SKM-1 treated with dmso at 0.1 percent for 144 hours (cell line): ENCODE results near the gene DNAJC2.
"Not testable (repeated sequence)": the region's sequence is repeated elsewhere in the genome, so short reads cannot be mapped to it uniquely, and the experiment has no call there.

ENCODE experiments used
- DNase-seq: peaks from one replicate; lab custom pipeline; 2025; ENCODE audit not compliant: unreplicated experiment; lab: John Stamatoyannopoulos, UW

The DNAJC2 gene

GRCh38 chr7:103343758-103344452, 662 bp downstream of the DNAJC2 start:
- DNase-seq: peak; percentile 19

- DNase-seq: no peak
These were observed 1.2 kb downstream of the DNAJC2 start for GRCh38 chr7:103343332-103343731.

- DNase-seq: no peak
These were observed 3.1 kb downstream of the DNAJC2 start for GRCh38 chr7:103341466-103341865.

DNA sequence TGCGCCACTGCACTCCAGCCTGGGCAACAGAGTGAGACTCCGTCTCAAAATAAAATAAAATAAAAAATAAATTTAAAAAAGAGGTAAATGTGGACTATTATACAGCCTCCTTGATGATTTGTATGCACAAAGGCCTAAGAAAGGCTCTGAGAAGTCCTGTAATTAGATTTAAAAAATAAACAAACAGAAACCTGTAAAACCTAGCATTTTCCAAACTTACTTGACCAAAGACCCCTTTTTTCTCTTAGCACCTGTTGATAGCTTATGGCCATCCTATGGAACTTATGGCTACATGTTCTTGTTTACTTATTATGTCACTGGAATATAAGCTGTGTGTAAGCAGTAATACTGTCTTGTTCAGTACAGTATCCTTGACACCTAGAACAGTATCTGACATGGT, 5.7 kb downstream of the DNAJC2 start:
- DNase-seq: no peak

GRCh38 chr7:103336761-103337160, 7.8 kb downstream of the DNAJC2 start:
- peak; percentile 42 for DNase-seq

GRCh38 chr7:103325744-103326143, 18.8 kb downstream of the DNAJC2 start:
- DNase-seq: no peak

GRCh38 chr7:103317009-103317408, 27.6 kb downstream of the DNAJC2 start:
- DNase-seq: no peak

DNA sequence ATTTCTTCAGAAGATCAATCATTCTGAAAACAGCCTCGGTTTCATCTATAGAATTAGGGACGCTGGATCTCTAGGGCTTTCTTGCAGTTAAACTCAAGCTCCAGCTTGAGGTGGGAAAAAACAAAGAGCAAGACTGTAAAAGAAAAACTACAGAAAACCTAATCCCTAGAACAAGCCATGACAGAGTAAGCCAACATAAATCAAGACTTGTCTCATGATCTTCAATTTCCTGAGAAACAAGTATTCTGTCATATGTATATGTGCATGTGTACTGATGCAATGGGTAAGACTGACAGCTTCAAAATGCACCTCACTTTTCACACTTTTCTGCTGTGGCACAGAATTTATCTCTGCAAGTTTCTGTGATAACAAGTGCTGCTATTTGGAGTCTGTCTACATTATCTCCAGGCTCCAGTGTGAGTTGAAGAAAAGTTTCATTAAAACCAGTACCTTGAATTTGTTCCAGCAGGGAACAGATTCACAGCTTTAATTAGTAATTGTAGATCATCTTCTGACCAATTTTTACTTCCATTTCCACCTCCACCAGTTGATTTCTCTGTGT, 28.1 kb downstream of the DNAJC2 start:
- no peak for DNase-seq

DNA sequence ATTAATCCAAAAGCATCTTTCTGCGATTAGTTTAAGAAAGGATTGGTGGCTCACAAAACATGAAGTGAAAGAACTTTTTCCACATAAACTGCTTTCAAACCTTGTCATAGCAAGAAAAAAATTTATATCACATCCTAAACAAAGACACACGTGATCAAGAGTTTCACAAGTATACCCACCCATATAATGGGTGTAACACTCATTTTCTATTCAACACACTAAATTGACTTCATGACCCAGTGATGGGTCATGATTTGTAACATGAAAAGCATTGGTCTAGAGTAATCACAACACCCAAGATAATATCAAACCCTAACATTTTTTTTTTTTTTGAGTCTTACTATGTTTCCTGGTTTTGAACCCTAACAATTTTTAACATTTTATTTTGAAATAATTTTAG, 29.7 kb downstream of the DNAJC2 start:
- DNase-seq: no peak

DNA sequence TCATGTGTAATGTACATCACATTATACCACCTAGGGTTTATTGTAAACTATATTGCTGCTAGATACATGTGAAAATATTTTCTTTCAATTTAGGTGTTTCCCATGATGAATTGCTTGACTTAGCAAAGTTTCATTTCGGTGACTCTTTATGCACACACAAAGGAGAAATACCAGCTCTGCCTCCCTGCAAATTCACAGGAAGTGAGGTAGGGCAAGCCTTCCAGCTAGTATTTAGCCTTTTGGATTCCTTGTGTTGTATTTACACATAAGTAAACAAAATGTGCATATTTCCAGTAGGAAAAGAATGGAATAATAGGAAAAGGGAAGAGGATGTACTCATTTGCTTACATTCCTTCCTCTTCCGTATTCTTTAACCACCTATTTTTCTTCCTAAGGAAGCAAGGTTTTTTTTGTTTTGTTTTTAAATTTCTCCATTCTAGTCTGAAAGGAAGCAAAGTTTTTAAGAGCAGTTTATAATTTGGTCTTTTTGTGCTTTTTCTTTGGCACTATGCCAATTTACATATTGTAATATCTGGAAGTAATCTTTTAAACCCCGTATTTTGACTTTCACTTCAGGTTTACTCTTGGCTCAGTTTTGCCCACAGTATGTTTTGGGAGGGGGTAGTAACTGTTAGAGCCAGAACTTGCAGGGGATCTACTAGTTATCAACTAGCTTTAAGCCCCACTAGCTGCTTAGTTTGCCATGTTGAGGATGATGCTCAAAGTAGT, 36.9 kb downstream of the DNAJC2 start:
- no peak for DNase-seq

DNA sequence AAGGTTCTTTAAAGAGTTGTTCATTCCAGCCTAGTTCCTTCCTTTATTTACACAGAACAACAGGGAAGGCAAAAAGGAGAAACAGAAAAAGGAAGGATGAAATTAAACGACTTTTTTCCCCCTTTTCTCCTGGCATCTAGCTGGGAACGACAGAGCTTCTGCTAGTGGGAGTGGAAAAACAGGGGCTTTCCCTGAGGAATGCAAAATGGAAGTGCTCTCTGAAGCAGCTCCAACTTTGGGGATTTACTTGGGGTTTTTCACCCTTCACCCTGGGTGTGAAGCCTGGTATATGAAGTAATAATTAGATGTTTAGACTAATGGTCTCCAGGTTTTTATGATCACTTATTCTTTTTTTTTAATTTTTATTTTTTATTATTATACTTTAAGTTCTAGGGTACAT, 43.1 kb downstream of the DNAJC2 start:
- DNase-seq: no peak

DNA sequence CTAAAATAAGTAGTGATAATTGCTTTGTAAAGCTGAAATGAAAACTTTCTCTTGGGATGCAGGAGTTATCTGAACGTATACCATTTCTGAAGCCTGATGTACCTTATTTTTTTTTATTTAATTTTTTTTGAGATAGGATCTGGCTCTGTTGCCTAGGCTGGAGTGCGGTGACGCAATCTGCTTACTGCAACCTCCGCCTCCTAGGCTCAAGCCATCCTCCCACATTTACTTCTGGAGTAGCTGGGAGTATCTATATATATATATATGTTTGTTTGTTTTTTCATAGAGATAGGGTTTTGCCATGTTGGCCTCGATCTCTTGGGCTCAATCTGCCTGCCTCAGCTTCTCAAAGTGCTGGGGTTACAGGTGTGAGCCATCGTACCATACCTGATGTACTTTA, 44.9 kb downstream of the DNAJC2 start:
- no peak for DNase-seq

GRCh38 chr7:103297837-103298179, 46.8 kb downstream of the DNAJC2 start:
- no peak for DNase-seq

DNA sequence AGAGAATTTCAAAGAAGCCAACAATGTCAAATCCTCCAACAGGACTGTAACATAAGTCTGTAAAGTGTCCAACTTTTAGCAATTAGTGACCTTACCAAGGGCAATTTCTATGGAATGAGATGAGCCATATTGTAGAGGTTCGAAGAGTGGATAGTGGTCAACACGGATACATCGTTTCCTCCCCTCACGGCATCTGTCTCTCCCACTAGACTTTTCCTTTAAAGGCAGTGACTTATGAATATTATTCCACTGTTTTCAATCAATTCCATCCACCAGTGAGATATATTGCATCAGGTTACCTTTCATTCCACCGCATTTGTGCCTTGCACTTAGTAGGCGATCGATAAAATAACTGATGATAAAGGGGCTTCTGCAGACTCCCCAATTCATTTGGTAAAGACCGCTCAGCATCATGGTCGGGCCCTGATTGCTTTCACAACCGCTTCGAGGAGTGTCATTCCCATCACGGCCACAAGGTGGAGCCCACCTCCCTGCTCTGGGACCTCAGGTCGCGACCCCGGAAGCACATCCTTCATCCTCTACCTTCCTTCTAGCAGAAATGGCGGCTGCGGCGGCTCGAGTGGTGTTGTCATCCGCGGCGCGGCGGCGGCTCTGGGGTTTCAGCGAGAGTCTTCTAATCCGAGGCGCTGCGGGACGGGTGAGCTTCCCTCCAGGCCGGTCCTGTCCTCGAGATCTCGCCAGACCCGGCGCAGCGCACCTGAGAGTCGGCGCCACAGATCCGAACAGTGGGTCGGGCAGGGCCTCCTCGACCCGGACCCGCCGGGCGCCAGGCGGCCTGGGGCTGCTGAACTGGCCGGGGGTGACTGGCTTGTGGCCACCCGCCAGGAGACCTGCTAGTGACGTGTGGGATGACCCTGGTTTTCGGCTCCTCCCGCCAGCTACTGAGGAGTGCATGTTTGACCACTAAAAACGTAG, 47.4 kb downstream of the DNAJC2 start, which contains the start of gene PMPCB:
PMPCB (plus strand) TSS at position 535 of the 936 bp plus-strand sequence; CDS start at position 560, 25 bp downstream.
- peak; percentile 92 for DNase-seq

- no peak for DNase-seq
These were observed 51.0 kb downstream of the DNAJC2 start for GRCh38 chr7:103293526-103293925.

DNA sequence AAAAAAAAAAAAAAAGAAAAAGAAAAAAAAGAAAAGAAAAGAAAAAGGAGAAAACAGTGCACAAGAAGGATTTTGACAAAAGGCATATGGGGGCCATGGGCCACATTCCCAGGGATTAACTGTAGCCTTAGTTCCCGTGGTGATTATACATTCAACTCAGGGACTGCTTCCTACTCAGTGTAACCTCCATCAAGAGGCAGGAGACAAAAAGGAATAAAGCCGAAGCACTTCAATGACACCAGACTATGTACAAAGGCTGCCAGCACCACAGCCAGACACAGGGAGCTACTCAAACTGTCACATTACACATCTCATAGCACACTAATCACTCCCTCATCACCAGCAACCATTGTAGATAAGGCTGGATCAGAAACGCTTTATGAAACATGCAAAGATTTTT, 52.4 kb downstream of the DNAJC2 start:
- DNase-seq: no peak

DNA sequence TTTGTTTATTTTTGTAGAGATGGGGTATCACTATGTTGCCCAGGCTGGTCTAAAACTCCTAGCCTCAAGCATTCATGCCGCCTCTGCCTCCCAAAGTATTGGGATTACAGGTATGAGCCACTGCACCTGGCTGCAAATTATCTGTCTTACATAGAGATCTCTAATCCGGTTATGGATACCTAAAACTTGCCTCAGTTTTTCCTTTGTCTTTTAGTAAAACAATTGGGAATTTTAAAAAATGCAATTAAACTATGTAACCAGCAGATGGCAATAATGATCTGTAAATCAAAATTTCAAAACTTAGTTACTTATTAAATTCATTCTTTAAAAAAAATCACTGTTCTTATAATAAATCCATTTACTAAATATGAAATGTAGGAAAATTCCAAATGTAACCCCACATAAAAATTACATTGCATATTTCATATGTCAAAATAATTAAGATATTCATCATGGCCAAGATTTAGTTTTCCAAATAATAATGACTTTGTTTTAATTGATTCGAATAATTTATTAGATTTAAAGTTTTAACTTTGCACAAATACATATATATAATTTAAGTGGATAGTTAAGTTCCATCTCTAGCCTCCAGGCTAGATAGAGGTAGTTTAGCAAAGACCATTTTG, 61.7 kb downstream of the DNAJC2 start:
- not testable (repeated sequence) for DNase-seq

DNA sequence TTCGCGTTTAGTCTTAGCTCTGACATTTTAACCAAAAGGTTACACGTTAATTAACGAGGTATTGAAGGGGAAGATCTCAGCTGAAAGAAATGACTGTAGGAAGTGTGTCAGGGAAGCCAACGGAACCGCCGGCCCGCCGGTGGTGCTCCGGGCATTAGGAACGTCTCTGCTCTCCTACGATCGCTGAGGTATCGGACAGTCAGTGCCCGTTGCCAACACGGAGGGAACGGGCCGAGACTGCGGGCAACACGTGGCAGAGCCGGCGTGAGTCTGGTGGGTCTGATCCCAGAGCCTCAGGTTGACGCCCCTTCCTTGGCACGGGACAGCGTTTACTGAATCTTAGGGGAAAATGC, 63.8 kb downstream of the DNAJC2 start:
- DNase-seq: not testable (repeated sequence)

GRCh38 chr7:103279963-103280802, 64.4 kb downstream of the DNAJC2 start:
- DNase-seq: peak; percentile 37

GRCh38 chr7:103279636-103279962, 65.0 kb downstream of the DNAJC2 start:
- not testable (repeated sequence) for DNase-seq
